ENCODE measurements around the gene MRPL14. TPM values are rescaled to one million over a fixed set of nuclear protein-coding genes. Genes with fewer than 3 reads are reported as not detected.
A peak's percentile ranks its signal among the peaks of the same experiment; 100 is the strongest.

The MRPL14 gene
- total and polyA plus RNA-seq, 3 donors from 2014 or later, result 47.6 to 86.5 (median 53.5) TPM

DNA sequence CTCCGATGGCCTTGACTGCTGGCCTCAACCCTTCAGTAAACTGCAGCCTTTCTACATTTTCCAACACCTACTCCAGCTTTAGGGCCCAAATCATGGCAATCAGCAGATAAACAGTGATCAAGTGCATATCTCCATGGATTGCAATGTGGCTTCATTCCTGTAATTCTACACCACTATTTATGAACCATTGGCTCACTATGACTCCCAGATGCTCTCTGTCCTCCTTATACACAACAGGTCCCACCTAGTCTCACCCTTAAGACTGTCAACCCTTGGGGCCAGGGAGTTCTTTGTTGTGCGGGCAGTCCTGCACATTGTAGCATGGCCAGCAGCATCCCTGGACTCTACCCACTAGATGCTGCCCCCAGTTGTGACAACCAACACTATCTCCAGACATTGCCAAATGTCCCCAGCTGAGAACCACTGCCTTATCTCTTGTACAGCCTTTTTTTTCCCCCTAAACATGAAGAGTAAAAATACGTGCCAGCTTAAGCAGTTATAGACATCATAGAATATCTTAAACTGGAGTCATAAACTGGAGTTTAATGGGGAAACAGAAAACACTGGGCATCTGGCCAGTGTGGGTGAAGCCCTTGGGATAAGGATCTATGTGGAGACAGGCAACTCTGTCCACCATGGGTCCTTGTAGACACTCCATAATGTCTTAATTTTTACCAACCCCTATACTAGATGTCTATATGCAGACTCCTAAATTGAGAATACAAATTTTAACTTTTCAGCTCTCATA is 21.1 kb downstream of the MRPL14 start:
- no peak for DNase-seq

DNA sequence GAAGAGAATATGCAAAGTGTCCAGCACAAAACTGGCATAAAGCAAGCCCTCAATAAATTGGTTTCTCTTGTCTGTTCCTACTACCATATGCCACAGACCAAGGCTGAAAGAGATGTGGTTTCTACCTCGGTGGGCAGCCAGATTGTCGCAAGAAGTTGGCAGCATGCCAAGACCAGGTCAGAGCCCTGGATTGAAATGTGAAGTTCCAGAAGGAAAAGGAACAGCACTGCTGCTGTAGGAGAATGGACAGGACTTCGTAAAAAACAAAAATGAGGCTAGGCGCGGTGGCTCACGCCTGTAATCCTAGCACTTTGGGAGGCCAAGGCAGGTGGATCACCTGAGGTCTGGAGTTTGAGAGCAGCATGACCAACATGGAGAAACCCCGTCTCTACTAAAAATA is 22.1 kb downstream of the MRPL14 start:
- TF ChIP-seq POLR2A (IDR thresholded peaks at IDR 0.05), result no peak
- TF ChIP-seq, protein P1, sequence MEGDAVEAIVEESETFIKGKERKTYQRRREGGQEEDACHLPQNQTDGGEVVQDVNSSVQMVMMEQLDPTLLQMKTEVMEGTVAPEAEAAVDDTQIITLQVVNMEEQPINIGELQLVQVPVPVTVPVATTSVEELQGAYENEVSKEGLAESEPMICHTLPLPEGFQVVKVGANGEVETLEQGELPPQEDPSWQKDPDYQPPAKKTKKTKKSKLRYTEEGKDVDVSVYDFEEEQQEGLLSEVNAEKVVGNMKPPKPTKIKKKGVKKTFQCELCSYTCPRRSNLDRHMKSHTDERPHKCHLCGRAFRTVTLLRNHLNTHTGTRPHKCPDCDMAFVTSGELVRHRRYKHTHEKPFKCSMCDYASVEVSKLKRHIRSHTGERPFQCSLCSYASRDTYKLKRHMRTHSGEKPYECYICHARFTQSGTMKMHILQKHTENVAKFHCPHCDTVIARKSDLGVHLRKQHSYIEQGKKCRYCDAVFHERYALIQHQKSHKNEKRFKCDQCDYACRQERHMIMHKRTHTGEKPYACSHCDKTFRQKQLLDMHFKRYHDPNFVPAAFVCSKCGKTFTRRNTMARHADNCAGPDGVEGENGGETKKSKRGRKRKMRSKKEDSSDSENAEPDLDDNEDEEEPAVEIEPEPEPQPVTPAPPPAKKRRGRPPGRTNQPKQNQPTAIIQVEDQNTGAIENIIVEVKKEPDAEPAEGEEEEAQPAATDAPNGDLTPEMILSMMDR (IDR thresholded peaks at IDR 0.05), result no peak
- no peaks in the 10 kb centered on the region for H3K36me3 ChIP-seq (ENCODE audit: low read depth, missing control alignments)
- H3K27ac ChIP-seq, result peak overlapping the region in 1 of 2 donors; percentile 39
- intact Hi-C loops (cut with DNase I; ENCODE audit: low total_unique reads), result no loop called here
- no peaks in the 10 kb centered on the region for H3K9me3 ChIP-seq
- no peak for DNase-seq
- no peak overlapping the region for H3K4me3 ChIP-seq
- WGBS, 2 donors, result 73 to 77% methylated on average over 7 of the region's 7 CpGs
- peaks cover 26% of the 10 kb centered on the region for H3K4me1 ChIP-seq
- H3K27me3 ChIP-seq, result no peaks in the 10 kb centered on the region

More for the DNA sequence above, 21.1 kb downstream of the MRPL14 start:
- Histone ChIP-seq H3K27me3 (no peaks in the 10 kb centered on the region), H3K4me1 (peaks cover 20% of the 10 kb centered on the region), H3K27ac (no peak overlapping the region), H3K36me3 (ENCODE audit: low read depth, missing control alignments) (no peaks in the 10 kb centered on the region), H3K4me3 (no peak overlapping the region), H3K9me3 (no peaks in the 10 kb centered on the region)
- intact Hi-C loops (cut with DNase I; ENCODE audit: low total_unique reads), result no loop called here
- TF ChIP-seq, protein P1 (IDR thresholded peaks at IDR 0.05), result no peak
- TF ChIP-seq POLR2A (IDR thresholded peaks at IDR 0.05), result no peak
- 67 to 85% methylated on average over 3 of the region's 3 CpGs for WGBS, 2 donors

DNA sequence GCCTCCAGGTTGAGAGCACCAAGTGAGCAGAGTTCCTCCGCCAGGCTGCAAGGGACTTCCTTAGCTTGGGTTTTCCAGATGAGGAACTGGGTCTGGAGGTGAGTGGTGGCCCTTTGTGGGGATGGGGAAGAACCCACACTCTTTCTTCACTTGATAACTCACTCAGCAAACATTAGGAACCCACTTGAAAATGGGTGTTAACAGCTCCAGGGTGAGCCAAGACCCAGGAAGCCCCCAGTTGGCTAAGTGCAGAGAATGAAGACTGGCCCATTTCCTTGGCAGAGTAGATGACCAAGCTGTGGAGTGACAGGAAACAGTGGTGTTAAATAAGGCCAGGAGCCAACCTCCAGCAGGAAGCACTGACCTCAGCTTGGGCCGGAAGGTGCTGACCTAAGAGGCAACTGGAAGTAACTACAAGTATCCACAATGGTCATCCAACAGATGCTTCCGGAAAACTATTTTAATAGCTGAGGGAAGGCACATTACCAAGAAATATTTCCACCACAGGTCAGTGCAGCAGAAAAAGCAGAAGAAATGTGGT is 22.7 kb downstream of the MRPL14 start:
- Histone ChIP-seq H3K36me3 (ENCODE audit: low read depth, missing control alignments) (no peaks in the 10 kb centered on the region), H3K9me3 (no peaks in the 10 kb centered on the region), H3K4me1 (peaks cover 20% of the 10 kb centered on the region), H3K4me3 (no peak overlapping the region), H3K27ac (peak overlapping the region in 1 of 2 donors; percentile 39), H3K27me3 (no peaks in the 10 kb centered on the region)
- WGBS, 2 donors, result 56 to 74% methylated on average over 3 of the region's 3 CpGs
- intact Hi-C loops (cut with DNase I; ENCODE audit: low total_unique reads), result no loop called here
- TF ChIP-seq POLR2A (IDR thresholded peaks at IDR 0.05), result no peak
- DNase-seq, result no peak

DNA sequence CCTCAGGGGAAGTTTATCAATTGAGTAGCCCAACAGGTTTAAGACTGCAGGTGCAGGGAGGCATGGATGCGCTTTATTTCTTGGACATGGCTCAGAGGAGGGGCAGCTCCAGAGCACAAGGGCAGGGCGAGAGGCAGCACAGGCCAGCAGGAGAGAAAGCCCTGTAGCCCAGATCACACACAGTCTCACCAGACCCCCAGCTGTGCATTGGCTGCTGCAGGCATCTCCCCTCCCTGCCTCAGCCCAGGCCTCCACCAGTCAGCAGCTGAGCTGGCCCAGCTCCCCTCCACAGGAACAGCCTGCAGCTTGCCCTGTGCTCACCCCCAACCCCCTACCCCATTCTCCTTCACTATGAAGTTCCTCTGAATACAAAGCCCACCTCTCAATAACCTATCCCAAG is 24.7 kb downstream of the MRPL14 start:
- no peak overlapping the region for H3K4me3 ChIP-seq
- no peaks in the 10 kb centered on the region for H3K27me3 ChIP-seq
- WGBS, 2 donors, result 88 to 94% methylated on average over 2 of the region's 2 CpGs
- H3K27ac ChIP-seq, result no peak overlapping the region
- no peak for DNase-seq
- no peaks in the 10 kb centered on the region for H3K36me3 ChIP-seq (ENCODE audit: low read depth, missing control alignments)
- H3K4me1 ChIP-seq, result peaks cover 13% of the 10 kb centered on the region
- intact Hi-C loops (cut with DNase I; ENCODE audit: low total_unique reads), result no loop called here
- no peak for TF ChIP-seq POLR2A (IDR thresholded peaks at IDR 0.05)
- TF ChIP-seq, protein P1 (IDR thresholded peaks at IDR 0.05), result no peak
- H3K9me3 ChIP-seq, result no peaks in the 10 kb centered on the region

DNA sequence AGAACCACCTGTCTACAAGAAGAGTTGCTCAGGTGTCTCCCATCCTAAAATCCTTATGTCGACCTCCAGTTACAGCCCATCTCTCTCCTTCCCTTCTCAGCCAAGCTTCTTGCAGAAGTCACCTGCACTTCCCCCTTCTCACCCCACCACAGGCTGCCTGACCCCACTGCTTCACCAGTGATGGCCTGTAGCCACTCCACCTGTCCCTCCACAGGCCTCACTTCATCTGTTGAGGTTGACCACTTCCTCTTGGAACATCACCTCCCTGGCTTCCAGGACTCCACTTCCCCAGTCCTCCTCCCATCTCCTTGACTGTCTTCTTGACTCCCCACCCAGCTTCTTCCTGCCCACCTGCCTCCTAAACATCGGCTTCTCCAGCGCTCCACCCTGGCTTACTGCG is 25.4 kb downstream of the MRPL14 start:
- TF ChIP-seq, protein P1 (IDR thresholded peaks at IDR 0.05), result no peak
- TF ChIP-seq POLR2A (IDR thresholded peaks at IDR 0.05), result no peak

More for the DNA sequence above, 25.4 kb downstream of the MRPL14 start:
- no peak overlapping the region for H3K27ac ChIP-seq
- no peaks in the 10 kb centered on the region for H3K27me3 ChIP-seq
- DNase-seq, result no peak
- 92 to 99% methylated on average over 4 of the region's 4 CpGs for WGBS, 2 donors
- intact Hi-C loops (cut with DNase I; ENCODE audit: low total_unique reads), result no loop called here
- no peak overlapping the region for H3K4me3 ChIP-seq
- no peaks in the 10 kb centered on the region for H3K9me3 ChIP-seq
- H3K36me3 ChIP-seq (ENCODE audit: low read depth, missing control alignments), result no peaks in the 10 kb centered on the region
- peaks cover 13% of the 10 kb centered on the region for H3K4me1 ChIP-seq

All from testis (tissue), 3 donors.